WERI-Rb-1 (cell line): ENCODE data around the gene FKBP15.
A peak's percentile ranks its signal among the peaks of the same experiment; 100 is the strongest.
"Not testable (repeated sequence)": the region's sequence is repeated elsewhere in the genome, so short reads cannot be mapped to it uniquely, and the experiment has no call there.

Experiments
- DNase-seq: peaks from one replicate; pipeline ENCODE4 v3.0.0-alpha.2; 2020
- H3K27ac ChIP-seq: fragments of 250-450 bp; sonication (Bioruptor Pico); 2 replicates; pipeline ENCODE4 v1.5.1; 2020; ENCODE audit warnings: mild to moderate bottlenecking, moderate library complexity
- H3K27me3 ChIP-seq: fragments of 250-450 bp; sonication (Bioruptor Pico); 2 replicates; pipeline ENCODE4 v1.5.1; 2021; ENCODE audit warnings: mild to moderate bottlenecking, low read depth, moderate library complexity; ENCODE audit not compliant: insufficient read depth, severe bottlenecking
- H3K36me3 ChIP-seq: fragments of 250-450 bp; sonication (Bioruptor Pico); 2 replicates; pipeline ENCODE4 v1.5.1; 2020; ENCODE audit warnings: mild to moderate bottlenecking, moderate library complexity
- H3K4me3 ChIP-seq: 2 replicates; pipeline ENCODE4 v1.5.1; 2011; ENCODE audit warnings: low read depth, mild to moderate bottlenecking, control low read depth, low read length
- H3K9me3 ChIP-seq: fragments of 250-450 bp; sonication (Bioruptor Pico); 2 replicates; pipeline ENCODE4 v1.5.1; 2021; ENCODE audit warnings: mild to moderate bottlenecking, moderate library complexity; ENCODE audit not compliant: severe bottlenecking
- CTCF ChIP-seq: IDR thresholded peaks from 2 replicates; pipeline ENCODE4 v1.5.1; 2011; ENCODE audit warnings: low read depth, mild to moderate bottlenecking, control low read depth, inconsistent platforms, low read length

FKBP15 gene

GRCh38 chr9:113151696-113152630 is 69.1 kb downstream of the FKBP15 start:
- no peaks in the 10 kb centered on the region for H3K9me3 ChIP-seq
- no peak for DNase-seq
- no peak for TF ChIP-seq CTCF
- no peak overlapping the region for H3K27ac ChIP-seq
- H3K27me3 ChIP-seq = no peaks in the 10 kb centered on the region
- peak overlapping the region; percentile 88 for H3K4me3 ChIP-seq
- no peaks in the 10 kb centered on the region for H3K36me3 ChIP-seq

- Histone ChIP-seq H3K27me3 (no peaks in the 10 kb centered on the region), H3K9me3 (no peaks in the 10 kb centered on the region), H3K36me3 (no peaks in the 10 kb centered on the region), H3K27ac (peak within 1 kb of the TSS; percentile 17; the same call in 1 of the 2 replicates), H3K4me3 (peak within 1 kb of the TSS; percentile 88)
- DNase-seq = peak; percentile 97
- TF ChIP-seq CTCF = peak; percentile 68
Measured at GRCh38 chr9:113150670-113151611, 70.1 kb downstream of the FKBP15 start, which contains the start of gene SLC31A2. SLC31A2 (plus strand) TSS chr9:113151007; CDS start chr9:113151075, 68 bp downstream.

- DNase-seq, H3K4me3 ChIP-seq, H3K27me3 ChIP-seq, H3K27ac ChIP-seq, H3K9me3 ChIP-seq, H3K36me3 ChIP-seq: not testable (repeated sequence)
Measured at GRCh38 chr9:113149561-113149960, 71.5 kb downstream of the FKBP15 start.

- Histone ChIP-seq H3K4me3 (no peak overlapping the region), H3K27me3 (no peaks in the 10 kb centered on the region), H3K9me3 (no peaks in the 10 kb centered on the region), H3K27ac (no peak overlapping the region), H3K36me3 (no peaks in the 10 kb centered on the region)
- DNase-seq = no peak
- TF ChIP-seq CTCF = no peak
Measured at GRCh38 chr9:113148781-113149510, 72.1 kb downstream of the FKBP15 start.

- H3K9me3 ChIP-seq = no peaks in the 10 kb centered on the region
- no peak overlapping the region for H3K4me3 ChIP-seq
- no peak for TF ChIP-seq CTCF
- DNase-seq = no peak
- H3K36me3 ChIP-seq = no peaks in the 10 kb centered on the region
- H3K27ac ChIP-seq = no peak overlapping the region
- H3K27me3 ChIP-seq = no peaks in the 10 kb centered on the region
Measured at GRCh38 chr9:113148372-113148705, 72.7 kb downstream of the FKBP15 start.
